GM18951 (cell line): ENCODE measurements around the gene CORO2B.

Source experiments
- POLR2A ChIP-seq: IDR thresholded peaks from 4 replicates; pipeline ENCODE4 v1.6.1; 2011; ENCODE audit warnings: mild to moderate bottlenecking; ENCODE audit not compliant: insufficient read length, insufficient read depth; ENCODE audit errors: extremely low read depth
- in situ Hi-C: fragments of 300-500 bp; cut with MboI; formaldehyde crosslinking; loops from one replicate; pipeline ENCODE4 v1.12.0; 2022; ENCODE audit warnings: low sequenced_read_pairs, mixed read lengths, inconsistent platforms; ENCODE audit not compliant: unreplicated experiment

CORO2B gene

GRCh38 chr15:68606375-68606774 is 27.6 kb downstream of the CORO2B start:
- TF ChIP-seq POLR2A = no peak

DNA sequence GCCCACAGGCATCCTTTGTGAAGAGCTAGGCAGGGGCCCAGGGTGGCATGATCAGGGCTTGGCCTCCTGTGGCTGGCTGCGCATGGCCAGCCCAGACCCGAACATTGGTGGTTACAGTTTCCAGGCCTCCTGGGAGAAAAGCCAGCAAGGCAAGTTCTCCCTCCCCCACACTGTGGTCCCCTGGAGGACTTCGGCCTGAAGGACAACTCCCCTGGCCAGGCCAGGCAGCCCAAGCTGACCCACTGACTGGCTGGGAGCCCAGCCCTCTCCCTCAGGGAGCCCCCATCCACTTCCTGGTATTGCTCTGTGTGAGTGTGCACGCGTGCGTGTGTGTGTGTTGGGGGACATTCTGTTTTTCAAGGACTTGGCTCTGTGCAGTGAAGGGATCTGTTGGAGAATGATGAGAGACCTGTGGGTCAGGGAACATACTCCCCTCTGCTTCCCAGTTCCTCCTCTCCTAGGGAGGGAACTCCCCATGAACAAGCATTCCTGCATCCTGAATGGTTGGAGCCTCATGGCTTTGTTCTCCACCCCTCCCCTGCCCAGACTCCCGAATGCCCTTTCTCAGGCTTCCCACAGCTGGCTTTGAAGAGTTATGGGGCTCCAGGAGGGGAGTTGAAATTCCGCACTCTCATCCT is 29.5 kb downstream of the CORO2B start:
- no peak for TF ChIP-seq POLR2A
- in situ Hi-C loops = no loop called here

More at GRCh38 chr15:68606375-68606774, 27.6 kb downstream of the CORO2B start:
- in situ Hi-C loops = no loop called here

- in situ Hi-C loops = no loop called here
- no peak for TF ChIP-seq POLR2A
These were observed 30.0 kb downstream of the CORO2B start for GRCh38 chr15:68608844-68609232.

- TF ChIP-seq POLR2A = no peak
- in situ Hi-C loops = no loop called here
These were observed 30.8 kb downstream of the CORO2B start for GRCh38 chr15:68609629-68610028.

DNA sequence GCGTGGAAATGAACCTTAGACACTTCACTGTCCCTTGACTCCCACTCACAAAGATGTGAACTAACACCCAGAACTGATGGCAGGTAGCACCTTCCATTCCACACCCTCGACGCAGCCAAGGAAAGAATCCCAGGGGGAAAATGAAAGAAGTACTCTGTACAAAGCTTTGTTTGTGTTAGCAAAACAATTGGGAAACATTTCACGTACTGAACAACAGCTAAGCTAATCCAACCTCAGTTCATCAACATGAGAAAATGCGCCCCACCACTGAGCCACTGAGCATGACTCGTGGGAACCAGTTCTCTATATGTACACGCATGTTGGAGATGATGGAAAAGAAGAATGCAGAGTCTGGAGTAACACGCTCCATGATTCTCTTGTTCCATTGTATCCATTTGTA is 32.0 kb downstream of the CORO2B start:
- TF ChIP-seq POLR2A = no peak
- in situ Hi-C loops = no loop called here

DNA sequence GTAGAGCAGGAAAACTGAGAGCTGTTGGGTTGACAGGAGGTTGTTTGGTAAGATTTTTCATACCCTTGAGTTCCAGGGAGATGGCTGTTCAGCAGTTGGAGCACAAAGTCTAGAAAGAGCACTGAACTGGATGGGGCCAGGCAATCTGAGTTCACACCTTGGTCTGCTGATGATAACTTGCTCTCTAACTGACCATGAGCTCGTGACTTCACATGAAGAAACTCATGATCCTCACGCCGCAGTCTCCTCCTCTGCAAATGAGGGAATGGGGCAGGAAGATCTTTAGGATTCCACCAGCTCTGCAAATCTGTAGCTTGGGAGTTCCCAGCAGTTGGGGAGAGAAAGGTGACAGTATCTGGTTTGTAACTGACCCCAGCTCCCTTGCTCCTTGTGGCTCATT is 33.7 kb downstream of the CORO2B start:
- no peak for TF ChIP-seq POLR2A
- in situ Hi-C loops = no loop called here

DNA sequence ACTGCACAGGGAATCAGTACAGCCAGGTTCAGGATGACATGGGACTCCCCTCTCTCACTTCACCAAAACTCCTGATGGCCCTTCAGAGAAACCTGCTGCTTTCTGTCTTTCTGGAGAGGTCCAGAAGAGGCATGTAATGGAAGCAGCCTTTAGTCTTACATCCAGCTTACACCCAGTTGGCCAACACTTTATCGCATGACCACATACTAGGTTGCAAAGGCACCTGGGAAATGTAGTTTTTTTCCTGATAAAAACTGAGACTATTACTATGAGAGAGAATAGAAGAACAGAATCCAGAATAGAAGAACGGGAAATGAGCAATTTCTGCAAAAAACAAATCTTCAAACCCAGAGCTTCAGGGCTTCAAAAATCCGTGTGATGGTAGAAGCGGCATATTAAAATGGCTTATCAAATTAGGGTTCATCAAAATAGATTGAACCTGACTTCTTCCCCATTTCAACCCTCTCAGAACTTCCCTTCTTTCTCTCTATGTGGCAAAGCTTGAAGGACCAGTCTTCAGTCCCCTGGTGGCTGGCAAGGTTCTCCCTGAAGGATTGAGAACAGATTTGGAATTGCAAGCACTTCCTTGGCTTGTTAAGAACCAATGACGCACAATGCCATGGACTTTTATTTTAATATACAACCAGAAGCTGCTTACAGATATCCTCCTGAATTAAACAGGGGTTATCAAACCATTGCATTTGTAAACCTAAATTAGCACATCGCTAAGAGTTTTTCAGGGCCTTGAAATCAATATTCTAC is 34.4 kb downstream of the CORO2B start:
- in situ Hi-C loops = no loop called here
- no peak for TF ChIP-seq POLR2A

DNA sequence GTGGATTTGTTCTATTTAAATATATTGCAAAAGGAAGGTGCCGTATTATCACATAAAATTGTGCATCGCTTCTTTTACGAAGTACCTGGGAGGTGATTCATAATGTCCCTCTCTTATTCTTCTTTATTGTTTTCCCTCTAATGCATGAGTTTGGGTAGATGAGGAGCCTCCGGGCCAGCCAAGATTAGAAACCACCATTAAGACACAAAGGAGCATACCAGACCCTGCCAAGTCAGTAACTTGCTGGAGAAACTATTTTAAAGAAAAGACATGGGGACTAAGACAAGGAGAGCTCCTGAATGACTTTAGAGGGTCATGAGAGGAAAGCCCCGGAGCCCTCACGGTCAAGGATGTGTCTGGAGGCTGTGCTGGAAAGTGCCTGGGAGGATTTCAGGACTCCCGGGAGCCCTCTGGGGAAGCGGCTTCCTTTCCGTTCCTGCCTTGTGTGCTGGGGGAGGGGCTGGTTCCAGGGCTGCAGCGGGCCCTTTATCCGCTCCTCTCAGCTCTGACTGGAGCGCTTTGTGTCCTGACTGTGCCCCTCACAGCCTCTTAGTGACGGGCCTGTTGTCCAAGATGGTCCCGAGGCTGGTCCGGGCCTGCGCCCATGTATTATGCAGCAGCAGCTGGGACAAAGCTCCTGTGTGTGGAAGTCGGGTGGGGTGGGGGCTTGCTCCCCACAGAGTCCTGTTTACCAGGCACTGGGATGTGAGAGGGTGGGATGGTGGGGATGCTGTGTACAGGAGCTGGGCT is 35.7 kb downstream of the CORO2B start:
- in situ Hi-C loops = no loop called here
- no peak for TF ChIP-seq POLR2A

DNA sequence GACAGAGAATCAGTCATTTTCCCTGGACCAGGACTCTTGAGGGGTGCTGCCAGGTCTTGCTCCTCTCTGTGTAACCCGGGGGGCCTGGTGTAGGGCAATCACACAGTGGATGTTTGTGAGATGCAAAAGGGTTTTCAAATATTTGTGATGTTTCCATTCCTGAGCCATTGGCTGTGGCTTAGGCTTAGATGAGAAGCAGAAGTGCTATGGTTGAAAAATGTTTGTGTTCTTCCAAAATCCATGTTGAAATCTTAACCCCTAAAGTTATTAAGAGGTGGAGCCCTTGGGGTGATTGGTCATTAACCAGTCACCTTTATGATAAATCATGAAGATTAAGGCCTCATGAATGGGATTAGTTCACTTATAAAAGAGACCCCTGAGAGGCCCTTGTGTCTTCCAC is 36.5 kb downstream of the CORO2B start:
- TF ChIP-seq POLR2A = no peak
- in situ Hi-C loops = no loop called here

DNA sequence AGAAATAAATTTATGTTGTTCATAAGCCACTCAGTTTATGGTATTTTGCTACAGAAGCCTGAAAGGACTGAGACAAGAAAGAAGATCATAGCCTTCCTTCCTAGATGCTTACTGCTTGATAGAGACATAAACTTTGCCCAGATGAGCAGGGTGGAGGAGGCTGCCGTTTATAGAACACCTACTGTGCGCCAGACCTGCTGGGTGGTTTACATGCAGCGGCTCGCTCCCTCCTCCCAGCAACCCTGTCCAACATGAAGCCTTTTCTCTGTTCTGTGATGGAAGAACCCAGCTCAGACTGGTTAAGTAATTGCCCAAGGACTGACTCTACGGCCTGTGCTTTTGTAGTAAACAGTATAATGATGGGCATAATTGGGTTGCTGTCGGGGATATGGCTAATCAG is 37.0 kb downstream of the CORO2B start:
- in situ Hi-C loops = no loop called here
- TF ChIP-seq POLR2A = no peak

DNA sequence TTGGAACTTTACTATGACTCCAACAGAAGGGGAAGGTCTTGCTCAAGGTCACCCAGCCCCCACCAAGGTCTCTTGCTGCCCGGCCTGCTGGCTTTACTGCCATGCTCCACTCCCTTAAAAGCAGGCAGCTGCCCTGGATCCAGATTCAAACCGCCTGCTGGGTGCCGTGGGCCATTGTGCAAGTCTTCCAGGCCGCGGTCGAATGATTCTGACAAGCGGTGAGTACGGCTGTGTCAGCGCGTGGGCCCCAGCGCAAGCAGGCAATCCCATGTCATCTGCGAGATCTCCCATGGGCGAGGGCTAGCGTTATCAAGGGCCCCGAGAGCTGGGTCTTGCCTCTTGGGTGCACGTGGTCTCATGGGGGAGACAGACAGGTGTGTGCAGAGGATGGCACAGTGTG is 37.6 kb downstream of the CORO2B start:
- in situ Hi-C loops = no loop called here
- TF ChIP-seq POLR2A = no peak

DNA sequence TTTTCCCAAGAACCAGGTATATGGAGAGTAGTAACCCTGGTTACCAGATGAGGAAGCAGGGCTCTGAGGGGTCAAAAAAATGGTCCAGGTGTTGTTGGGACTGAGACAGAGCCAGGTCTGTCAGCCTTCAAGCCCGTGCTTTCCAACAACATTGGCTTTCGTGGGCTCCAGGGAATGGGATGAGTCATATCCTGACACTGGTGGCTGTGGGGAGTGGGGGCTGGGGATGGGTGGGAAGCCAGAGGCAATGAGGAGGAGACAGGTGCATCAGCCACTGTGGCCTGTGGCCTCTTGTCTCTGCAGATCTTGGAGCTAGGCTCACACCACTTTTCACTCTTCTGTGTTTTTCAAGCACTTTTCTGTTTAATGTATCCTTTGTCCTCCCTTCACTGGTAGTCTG is 38.2 kb downstream of the CORO2B start:
- no peak for TF ChIP-seq POLR2A
- in situ Hi-C loops = no loop called here

GRCh38 chr15:68617777-68618176 is 39.0 kb downstream of the CORO2B start:
- in situ Hi-C loops = no loop called here
- no peak for TF ChIP-seq POLR2A

- no peak for TF ChIP-seq POLR2A
- in situ Hi-C loops = no loop called here
These were observed 39.6 kb downstream of the CORO2B start for GRCh38 chr15:68618394-68618793.
